GM04503 (cell line): ENCODE data around the gene RNF5.
"Not testable (repeated sequence)": the region's sequence is repeated elsewhere in the genome, so short reads cannot be mapped to it uniquely, and the experiment has no call there.

Experiments
- DNase-seq: peaks from one replicate; pipeline ENCODE4 v3.0.0-alpha.2; 2012; ENCODE audit warnings: low read depth

RNF5 gene

DNA sequence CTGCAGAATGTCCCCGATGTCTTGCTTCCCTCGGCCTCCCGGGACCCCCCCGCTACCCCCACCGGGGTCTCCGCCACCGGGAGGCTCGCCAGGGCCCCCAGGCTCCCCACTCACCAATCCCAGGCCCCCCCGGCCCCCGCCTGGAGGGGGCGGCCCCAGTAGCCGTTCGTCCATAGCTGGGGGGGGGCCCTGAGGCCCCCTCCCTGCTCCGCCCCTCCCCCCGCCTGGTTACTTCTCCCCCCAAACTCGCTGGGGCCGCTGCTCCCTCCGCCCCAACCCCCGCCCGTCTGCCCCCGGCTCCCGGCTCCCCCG lies 11.5 kb downstream of the RNF5 start:
- DNase-seq: no peak

DNA sequence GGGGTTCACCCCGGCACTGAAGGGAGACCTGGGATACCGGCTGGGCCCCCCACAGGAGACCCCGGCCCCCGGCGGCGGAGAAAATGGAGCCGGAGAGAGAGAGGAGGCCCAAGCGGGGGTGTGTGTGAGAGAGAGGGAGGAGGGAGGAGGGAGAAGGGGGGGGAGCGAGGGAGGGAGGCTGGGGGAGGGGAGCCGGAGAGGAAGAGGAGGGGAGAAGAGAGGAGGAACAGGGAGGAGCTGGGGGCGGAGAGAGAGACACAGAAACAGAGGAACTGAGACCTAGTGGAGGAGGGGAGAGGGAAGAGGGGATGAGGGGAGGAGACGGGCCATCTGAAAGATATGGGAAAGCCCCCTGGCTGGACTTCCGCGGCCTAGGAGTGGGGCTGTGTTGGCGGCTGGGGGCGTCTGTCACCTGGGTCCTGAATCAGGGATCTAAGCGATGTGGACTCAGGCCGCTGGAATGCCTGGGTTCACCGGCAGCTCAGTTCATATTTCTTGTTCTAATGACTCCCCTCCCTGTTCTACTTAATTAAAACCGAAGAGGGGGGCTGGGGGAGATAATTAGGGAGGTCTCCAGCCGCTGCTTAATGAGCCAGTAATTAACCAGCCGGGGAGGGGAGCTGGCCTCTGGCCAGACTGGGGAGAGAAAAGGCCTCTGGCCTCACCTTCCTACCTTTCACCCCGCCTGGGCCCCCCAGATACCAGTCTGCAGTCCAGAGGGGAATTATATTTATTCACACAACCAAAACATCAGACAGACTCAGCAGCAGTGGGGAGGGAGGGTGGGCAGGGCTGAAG lies 12.0 kb downstream of the RNF5 start, which contains the start of gene PBX2:
TSS of gene PBX2 (minus strand) at position 149 of the 798 bp plus-strand sequence. CDS start 287 bp downstream, outside the sequence.
- peak; percentile 54 for DNase-seq

DNA sequence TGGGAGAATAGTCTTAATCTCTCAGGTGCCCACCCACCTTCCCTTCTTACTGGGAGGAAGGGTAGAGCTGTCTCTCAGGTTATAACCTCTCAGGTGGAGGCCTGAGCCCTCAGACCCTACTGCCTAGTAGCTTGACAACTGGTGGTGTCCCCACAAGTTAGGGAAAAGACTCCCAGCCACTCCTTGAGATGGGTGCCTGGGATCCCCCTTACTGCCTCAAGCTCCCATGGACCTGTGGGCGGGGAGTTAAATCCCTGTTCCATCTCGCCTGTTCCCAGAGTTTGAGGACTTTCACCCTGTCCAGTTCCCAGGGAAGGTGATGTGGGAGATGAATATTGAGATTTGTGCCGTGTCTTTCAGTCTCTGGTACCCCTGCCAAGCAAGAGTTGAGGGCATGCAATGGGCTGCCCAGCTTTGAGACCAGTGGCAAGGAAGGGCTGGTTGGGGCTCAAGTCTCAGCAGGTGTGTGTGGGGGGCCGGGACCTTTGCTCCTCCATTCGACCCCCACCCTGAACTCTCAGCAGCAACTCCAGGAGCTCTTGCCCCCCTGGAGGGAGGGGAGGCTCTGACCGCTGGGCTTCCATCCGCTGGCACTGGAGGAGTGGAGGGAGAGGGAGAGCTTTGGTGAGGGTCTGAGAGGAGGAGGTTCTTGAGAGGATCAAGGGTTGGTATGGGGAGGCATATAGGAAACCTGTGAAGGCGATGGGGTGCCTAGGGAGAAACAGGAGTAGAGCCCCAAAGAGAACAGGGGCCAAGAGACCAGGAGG lies 12.9 kb downstream of the RNF5 start:
- DNase-seq: no peak

DNA sequence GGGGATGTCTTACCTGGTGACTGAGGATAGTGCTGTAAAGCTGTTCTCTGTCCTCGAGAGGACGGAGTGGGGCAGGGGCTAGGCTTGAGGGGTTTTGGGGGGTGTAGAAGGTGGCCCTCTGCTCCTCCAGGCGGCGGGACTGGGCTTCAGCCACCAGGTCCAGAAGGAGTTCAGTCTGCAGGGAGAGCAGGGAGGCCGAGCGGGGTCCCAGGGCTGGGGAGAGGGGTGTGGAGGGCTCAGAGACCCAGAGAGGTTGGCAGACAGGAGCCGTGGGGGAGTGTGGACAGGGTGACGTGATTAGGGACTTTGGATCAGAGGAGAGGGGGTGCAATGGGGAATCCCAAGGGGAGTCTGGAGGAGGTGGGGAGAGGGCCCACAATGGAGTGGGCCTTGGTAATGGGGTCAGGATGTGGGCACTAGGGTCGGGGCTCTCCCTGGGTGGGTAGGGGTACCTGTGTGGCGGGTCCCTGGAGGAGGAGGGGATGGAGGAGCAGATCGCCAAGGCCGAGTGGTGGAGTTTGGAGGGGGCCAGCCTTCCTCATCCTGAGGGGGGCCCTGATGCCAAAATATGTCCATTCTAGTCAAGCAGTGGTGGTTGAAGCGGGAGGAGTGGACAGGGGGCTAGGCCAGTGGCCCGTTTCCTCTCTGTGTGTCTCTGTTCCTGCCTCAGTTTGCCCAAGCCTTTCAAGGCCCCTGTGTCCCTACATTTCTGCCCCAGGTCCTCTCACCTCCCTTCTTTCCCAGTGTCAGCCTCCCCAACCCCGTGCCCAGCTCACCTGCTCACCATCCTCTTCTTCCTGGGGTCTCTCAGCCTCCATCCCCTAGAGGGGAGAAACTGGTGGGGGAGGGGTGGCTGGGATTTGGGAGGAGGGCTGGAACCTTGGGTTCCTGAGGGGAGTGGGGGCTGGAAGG lies 13.7 kb downstream of the RNF5 start:
- DNase-seq: no peak

DNA sequence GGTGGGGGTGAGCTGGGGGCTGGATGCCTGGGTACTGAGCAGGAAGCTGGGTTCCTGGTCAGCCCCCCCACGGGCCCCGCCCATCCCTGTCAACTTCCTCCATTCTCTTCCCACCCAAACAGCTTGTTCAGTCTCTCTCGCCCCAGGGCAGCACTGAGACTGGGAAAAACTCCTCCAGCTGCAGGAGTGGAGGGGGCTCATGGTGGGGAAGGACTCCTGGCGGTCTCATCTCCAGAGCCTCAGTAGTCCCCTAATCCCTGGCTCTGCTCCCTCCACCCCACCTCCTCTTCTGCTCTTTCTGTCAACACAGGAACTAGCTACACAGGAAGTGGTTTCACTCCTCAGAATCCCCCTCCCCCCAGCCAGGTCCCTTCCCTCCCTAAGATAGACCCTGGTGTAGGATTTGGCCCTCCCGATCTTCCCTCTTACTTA lies 14.4 kb downstream of the RNF5 start, which contains the start of gene GPSM3:
TSS of gene GPSM3 (minus strand) at position 36 of the 432 bp plus-strand sequence. CDS start 130 bp downstream, outside the sequence.
- no peak for DNase-seq

DNA sequence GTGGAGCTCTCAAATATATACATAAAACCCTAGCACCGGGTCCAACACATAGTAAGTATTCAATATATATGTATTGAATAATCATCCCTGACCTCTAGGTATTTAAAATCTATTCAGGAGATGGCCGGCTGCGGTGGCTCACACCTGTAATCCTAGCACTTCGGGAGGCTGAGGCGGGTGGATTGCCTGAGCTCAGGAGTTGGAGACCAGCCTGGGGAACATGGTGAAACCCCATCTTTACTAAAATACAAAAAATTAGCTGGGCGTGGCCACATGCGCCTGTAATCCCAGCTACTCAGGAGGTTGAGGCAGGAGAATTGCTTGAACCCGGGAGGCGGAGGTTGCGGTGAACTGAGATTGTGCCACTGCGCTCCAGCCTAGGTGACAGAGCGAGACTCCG lies 14.9 kb downstream of the RNF5 start:
- not testable (repeated sequence) for DNase-seq

DNA sequence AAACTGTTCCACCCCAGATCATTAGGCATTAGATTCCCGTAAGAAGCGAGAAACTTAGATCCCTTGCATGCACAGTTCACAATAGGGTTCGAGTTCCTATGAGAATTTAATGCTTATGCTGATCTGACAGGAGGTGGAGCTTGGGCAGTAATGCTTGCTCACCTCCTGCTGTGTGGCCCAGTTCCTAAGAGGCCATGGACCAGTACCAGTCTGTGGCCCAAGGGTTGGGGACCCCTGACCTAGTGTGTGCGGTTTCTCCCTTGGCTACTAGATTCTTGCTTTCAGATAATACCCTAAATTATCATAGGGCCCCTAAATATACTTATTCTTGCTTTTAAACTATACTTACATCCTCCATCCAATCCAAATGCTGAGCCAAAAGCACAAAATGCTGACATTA lies 16.2 kb downstream of the RNF5 start:
- DNase-seq: no peak

DNA sequence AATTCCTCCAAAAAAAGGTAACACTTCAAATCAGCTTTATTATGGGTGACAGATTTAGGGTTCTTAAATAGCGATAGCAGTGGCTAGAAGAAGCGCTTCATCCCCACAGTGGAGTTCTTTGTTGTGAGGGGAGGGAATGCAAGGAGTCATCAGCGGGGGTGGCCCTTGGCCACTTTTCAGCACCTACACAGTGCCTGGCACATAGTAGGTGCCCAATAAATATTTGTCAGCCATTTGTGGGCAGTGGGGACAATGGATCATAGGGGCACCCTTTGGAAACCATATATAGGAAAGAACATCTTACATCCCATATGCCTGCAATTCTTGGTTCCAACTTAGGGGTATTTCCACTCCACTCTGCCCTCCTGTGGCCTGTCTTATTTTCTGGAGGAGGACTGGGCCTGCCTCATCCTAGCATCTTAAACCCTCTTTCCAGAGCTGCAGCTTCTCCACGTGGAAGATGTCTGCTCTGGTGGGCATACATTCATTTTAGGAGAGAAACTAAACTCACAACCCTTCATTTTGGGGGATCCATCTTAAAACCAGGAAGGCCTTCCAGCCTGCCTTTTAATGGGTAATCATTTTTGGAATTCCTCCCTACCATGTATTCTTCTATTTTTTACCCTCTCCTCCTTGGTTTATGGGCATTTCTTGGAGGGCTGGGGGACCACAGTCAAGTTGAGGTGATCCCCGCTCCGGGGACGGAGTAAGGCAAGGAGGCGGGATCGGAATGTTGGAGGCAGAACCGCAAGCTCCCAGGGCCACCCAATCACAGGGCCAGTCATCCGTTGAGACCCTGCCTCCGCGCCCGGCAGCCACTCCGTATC lies 16.8 kb downstream of the RNF5 start:
- DNase-seq: no peak

DNA sequence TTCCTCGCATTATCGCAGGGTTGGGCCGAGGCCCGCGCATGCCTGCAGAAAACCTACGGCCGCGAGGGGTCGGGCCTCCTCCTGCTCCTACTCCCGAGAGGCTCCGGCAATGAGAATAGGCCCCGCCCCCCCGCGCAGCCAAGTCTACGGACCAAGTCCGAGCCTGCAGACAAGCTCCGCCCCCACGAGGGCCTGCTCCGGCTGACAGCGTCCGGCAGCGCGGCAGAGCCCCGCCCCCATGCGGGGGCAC lies 17.4 kb downstream of the RNF5 start:
- peak; percentile 98 for DNase-seq

DNA sequence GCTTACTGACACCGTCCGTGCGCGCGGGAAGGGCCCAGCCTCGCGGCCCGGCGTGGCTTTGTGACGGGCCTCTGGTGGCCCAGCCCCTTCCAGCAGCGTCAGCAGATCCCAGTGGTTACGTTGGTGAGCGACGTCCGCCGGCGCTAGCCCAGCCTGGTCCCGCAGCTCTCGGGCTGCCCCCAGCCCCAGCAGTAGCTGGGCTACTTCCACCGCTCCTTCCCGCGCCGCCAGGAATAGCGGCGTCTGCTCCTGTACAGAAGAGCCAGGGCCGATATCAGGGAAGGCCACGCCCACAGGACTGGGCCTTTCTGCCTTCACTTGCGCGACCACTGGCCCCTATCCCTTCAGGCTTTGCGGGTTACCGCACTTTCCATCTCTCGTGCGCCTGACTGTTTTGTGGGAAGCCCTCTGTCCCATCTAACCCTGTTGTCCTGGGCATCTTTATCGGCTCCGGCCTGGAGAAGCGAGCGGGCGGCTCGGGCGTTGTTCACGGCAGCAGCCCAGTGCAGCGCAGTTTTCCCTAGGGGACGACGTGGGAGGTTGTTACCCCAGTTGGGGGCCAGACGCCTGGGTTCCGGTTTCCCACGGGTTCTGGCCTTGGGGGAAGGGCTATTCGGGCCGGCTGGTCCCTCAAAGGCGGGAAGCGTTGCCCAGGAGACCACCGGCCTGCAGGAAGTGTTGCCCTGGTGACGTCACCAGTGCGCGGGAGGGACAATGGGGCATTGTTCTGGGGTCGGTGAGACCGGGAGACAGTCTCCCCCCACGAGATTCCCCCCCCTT lies 17.9 kb downstream of the RNF5 start:
- no peak for DNase-seq

DNA sequence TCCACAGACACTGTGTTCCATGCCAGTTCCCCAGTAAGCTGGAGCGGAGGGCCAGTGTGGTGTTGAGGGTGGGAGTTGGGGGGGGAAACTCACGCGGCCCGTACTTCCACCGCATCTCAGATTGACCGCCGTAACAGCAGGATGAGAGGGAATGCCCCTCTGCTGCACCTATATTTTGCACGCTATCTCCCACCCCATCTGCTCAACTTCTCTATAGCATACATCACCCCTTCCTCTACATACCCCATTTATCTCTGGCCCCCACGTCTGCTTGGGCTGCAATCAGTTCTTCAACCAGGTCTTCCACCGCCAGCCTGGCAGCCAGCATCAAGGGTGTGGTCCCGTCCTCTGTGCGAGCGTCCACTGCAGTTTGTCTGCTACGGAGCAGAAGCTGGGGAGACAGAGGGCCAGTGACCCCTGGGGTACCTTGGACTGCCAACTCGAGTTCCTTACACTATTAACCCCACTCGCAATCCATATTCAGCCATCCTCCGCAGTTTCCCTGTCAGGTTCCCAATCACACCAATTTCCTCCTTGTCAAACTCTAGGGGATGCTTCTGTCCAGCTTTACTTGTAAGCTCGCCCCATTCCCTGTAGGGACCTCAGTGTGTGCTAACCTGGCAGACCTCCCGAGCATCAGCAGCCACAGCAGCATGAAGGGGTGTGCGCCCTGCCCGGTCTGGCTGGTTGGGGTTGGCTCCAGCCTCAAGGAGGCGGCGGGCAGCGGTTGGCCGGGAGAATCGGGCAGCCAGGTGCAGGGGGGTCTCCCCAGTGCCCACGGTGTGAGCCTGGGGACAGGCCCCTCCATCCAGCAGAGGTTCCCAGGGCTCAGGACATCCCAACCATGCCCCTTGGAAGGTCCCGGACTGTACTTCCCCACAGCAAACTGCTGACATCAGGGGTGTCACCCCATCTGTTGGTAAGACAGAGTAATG lies 18.7 kb downstream of the RNF5 start:
- no peak for DNase-seq

DNA sequence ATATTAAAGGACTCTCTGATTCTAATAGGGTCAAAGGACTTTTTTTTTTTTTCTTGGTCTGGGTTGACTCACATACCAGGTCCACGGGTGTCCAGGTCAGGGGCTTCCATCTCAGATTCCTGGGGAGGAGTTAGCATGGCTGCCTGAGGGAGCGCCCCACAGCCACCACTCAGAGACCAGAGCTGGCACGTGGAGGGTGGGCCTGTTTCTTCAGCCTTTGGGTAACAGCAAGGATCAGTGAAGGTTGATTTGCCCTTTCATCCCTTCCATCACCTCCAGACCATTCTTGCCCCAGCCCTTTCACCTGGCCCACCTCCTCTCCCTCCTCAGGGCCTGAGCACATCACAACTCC lies 20.1 kb downstream of the RNF5 start:
- DNase-seq: no peak

DNA sequence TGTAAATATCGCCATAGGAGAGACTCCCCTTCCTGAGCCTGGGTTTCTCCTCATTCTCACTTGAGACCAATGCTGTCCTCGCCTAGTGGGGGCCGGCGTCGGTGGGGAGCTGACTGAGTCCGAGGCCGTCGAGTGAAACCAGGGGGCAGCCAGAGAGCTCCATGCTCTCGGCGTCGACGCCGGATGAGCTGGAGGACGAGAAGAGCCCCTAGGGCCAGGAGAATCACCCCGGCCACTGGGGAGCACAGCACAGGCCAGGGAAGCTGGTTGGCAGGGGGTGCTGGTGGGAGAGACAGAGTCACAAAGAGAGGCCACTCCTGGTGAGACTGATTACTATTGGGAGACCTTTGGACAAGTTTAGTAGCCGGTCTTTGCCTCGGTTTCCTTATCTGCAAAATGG lies 20.7 kb downstream of the RNF5 start:
- DNase-seq: no peak

DNA sequence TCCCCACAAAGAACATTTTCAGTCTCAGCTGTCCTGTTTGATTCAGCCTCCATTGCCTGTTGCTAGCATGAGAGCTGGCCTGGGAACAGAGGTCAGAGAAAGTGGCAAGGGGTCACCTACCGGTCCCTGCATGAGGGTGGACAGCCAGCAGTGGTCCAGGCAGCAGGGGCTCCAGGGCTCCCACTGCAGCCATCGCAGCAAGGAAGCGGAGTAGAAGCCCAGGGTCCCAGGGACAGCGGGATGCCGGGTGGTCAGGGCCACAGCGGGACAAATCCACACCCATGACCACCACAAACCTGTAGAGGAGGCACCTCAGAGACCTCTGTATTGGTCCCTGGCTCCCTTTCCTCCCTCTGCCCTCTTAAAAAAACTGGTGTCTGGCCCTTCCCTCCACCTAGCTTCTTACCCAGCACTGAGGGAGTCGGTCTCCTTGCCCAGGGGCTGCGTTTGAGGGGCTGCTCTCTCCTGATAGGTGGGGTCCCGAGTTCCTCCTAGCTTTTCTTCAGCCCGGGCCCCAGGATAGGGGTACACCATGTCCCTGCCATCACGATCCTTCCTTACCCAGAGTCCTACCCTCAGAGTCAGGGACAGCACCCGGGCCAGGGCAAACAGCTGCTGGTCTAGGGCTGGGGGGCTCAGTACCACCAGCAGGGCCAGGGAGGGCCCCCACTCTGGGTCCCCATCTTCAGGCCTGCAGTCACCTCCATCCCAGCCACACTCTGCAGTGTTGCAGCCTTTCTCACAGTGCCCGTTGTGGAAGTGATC lies 22.7 kb downstream of the RNF5 start:
- DNase-seq: no peak

DNA sequence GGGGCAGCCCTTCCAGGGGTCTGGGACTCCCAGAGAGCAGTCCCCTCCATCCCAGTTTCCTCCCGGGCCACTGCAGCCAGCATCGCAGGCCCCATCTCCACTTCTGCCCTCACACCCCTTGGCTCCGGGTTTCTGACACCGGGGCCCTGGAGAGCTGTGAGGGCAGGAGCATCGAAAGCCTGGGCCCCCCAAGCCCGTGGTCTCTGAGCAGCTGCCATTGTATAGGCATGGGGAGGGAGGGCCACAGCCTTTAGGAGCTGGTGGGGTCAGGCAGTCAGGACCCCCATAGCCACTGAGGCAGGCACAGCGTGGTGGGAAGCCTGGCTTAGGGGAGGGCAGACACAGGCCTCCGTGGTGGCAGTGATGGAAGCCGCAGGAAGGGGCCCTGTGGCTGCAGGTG lies 24.0 kb downstream of the RNF5 start:
- DNase-seq: no peak

DNA sequence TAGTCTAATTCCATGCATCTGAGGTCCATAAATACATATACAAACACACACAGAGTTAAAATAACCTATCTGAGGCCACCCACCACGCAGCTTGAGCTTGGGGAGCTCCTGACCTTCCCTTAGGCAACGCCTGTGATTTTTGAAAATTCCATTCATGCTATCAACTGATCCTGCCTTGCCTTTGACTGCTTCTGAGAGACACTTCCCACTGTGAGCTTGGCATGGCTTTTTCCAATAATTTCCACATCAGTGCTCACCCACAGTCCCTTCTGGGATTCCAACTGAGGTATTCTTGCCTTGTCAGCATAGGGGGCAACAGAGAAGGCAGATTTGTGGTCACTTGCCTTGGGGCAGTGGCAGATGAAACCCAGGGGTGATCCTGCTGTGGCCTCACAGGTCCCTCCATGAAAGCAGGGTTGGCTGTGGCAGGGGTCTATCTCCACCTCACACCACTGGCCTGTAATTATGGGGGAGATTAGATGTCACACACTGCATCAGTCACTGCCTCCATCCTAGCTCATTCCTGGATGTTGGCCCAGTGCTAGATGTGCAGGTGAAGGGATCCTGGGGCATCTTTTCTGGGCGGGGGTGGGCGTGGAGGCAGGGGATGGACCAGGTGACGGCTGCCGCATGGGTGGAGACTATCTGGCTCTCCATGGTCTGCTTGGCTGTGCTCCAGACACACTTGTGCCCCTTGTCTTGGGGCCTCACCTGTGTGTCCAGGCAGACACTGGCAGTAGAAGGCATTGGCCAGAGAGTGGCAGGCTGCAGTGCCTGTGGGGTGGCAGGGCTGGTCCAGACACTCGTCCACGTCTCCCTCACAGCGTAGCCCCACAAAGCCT lies 25.4 kb downstream of the RNF5 start:
- no peak for DNase-seq

DNA sequence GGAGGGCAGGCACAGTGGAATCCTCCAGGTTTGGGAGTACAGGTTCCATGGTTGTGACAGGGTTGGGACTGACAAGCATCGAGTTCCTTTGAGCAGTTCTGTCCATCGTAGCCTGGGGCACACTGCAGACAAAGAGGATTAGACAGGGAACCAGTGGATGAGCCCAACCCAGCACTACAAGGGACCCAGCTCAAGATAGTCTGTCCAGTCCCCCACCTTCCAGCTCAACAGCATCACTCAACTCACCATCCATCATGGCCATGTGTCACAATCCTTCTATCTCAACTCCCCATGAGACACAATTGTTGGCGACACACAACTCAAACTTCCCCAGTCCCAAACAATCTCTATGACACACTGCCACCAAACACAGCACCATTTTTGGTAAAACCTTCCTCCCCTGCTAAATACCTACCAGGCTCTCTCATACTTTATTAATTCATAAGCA lies 26.1 kb downstream of the RNF5 start:
- no peak for DNase-seq

DNA sequence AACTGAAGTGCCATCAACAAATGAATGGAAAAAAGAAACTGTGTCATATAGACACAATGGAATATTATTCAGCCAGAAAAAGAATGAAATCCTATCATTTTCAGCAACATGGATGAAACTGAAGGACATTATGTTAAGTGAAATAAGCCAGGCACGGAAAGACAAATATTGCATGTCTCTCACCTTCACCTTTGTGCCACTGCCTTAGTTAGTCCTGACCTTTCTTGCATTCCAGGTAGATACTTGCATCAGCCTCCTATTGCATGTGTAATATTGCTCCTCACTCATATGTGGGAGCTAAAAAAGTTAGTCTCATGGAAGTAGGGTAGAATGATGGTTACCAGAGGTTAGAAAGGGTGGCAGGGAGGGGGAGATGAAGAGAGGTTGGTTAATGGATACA lies 30.8 kb downstream of the RNF5 start:
- DNase-seq: no peak
